Neural progenitor cell (in vitro differentiated cells): ENCODE results near the gene AASDH.

Experiments used
- CTCF ChIP-seq: fragments of 200-600 bp; sonication (generic); IDR thresholded peaks from 2 replicates; pipeline ENCODE4 v1.5.1; 2017; ENCODE audit warnings: antibody characterized with exemption, mild to moderate bottlenecking
- EZH2phosphoT487 ChIP-seq: fragments of 200-600 bp; sonication (generic); IDR thresholded peaks from 2 replicates; pipeline ENCODE4 v1.6.1; 2017; ENCODE audit warnings: antibody characterized with exemption

- TF ChIP-seq CTCF (no peak), EZH2phosphoT487 (no peak)
Measured at GRCh38 chr4:56388306-56388705, 1.0 kb upstream of the AASDH start.
